Measurements from ENCODE around the gene TTF2.

Gene TTF2

GRCh38 chr1:117059678-117060440 is at the start of gene TTF2:
Gene TTF2, plus strand, starts transcription at chr1:117060326. Its CDS starts 21 bp downstream, at chr1:117060347.
- peak; percentile 98 for DNase-seq (ENCODE audit: low read depth)

GRCh38 chr1:117011334-117011733 is 48.8 kb upstream of the TTF2 start:
- no peak for DNase-seq (ENCODE audit: low read depth)

- no peak for DNase-seq (ENCODE audit: low read depth)
These were observed 46.7 kb upstream of the TTF2 start for GRCh38 chr1:117013309-117013858.

- no peak for DNase-seq (ENCODE audit: low read depth)
These were observed 45.9 kb upstream of the TTF2 start for GRCh38 chr1:117014209-117014608.

GRCh38 chr1:117015724-117016123 is 44.4 kb upstream of the TTF2 start:
- no peak for DNase-seq (ENCODE audit: low read depth)

GRCh38 chr1:117017062-117017461 is 43.1 kb upstream of the TTF2 start:
- DNase-seq (ENCODE audit: low read depth) = no peak

- no peak for DNase-seq (ENCODE audit: low read depth)
These were observed 42.5 kb upstream of the TTF2 start for GRCh38 chr1:117017648-117018047.

GRCh38 chr1:117020526-117021156 is 39.5 kb upstream of the TTF2 start:
- DNase-seq (ENCODE audit: low read depth) = no peak

- no peak for DNase-seq (ENCODE audit: low read depth)
These were observed 38.0 kb upstream of the TTF2 start for GRCh38 chr1:117022114-117022513.

- DNase-seq (ENCODE audit: low read depth) = no peak
These were observed 34.6 kb upstream of the TTF2 start for GRCh38 chr1:117025568-117025967.

GRCh38 chr1:117026361-117026760 is 33.8 kb upstream of the TTF2 start:
- no peak for DNase-seq (ENCODE audit: low read depth)

GRCh38 chr1:117029685-117030084 is 30.4 kb upstream of the TTF2 start:
- no peak for DNase-seq (ENCODE audit: low read depth)

- no peak for DNase-seq (ENCODE audit: low read depth)
These were observed 29.8 kb upstream of the TTF2 start for GRCh38 chr1:117030271-117030877.

- DNase-seq (ENCODE audit: low read depth) = no peak
These were observed 27.9 kb upstream of the TTF2 start for GRCh38 chr1:117032266-117032665.

GRCh38 chr1:117032681-117033539 is 27.2 kb upstream of the TTF2 start:
- DNase-seq (ENCODE audit: low read depth) = no peak

GRCh38 chr1:117033772-117034171 is 26.4 kb upstream of the TTF2 start:
- DNase-seq (ENCODE audit: low read depth) = no peak

GRCh38 chr1:117034791-117035290 is 25.3 kb upstream of the TTF2 start:
- no peak for DNase-seq (ENCODE audit: low read depth)

- DNase-seq (ENCODE audit: low read depth) = no peak
These were observed 24.1 kb upstream of the TTF2 start for GRCh38 chr1:117036018-117036461.

GRCh38 chr1:117037802-117038201 is 22.3 kb upstream of the TTF2 start:
- DNase-seq (ENCODE audit: low read depth) = no peak

GRCh38 chr1:117038236-117038635 is 21.9 kb upstream of the TTF2 start:
- no peak for DNase-seq (ENCODE audit: low read depth)

- no peak for DNase-seq (ENCODE audit: low read depth)
These were observed 15.9 kb upstream of the TTF2 start for GRCh38 chr1:117044217-117044616.

- DNase-seq (ENCODE audit: low read depth) = no peak
These were observed 14.5 kb upstream of the TTF2 start for GRCh38 chr1:117045644-117046043.

Measured in stromal cell of bone marrow (primary cell).